H1 (cell line): ENCODE measurements around the gene TK1.
A peak's percentile ranks its signal among the peaks of the same experiment; 100 is the strongest.

Source experiments
- BRCA1 ChIP-seq: IDR thresholded peaks from 2 replicates; pipeline ENCODE4 v1.6.1; 2012; ENCODE audit warnings: low read depth, low read length, improper control_type of control experiment
- CHD2 ChIP-seq: IDR thresholded peaks from 2 replicates; pipeline ENCODE4 v1.6.1; 2012; ENCODE audit warnings: low read length, improper control_type of control experiment
- POLR2A ChIP-seq, 2 experiments: IDR thresholded peaks; 1 replicate in 1 of 2; 2 replicates in 1 of 2; pipeline ENCODE4 v1.6.1; 2011; ENCODE audit warnings: low read depth in 2 of 2, low read length in 2 of 2, mild to moderate bottlenecking in 2 of 2; ENCODE audit errors: control extremely low read depth in 1 of 2
- POLR2AphosphoS5 ChIP-seq: IDR thresholded peaks from 2 replicates; pipeline ENCODE4 v1.6.1; 2011; ENCODE audit warnings: low read depth, low read length
- RAD21 ChIP-seq, 2 experiments: IDR thresholded peaks in 1 of 2; conservative IDR thresholded peaks in 1 of 2; 2 replicates each; pipeline ENCODE4 v1.6.1; 2011; ENCODE audit warnings: low read depth in 2 of 2, low read length in 2 of 2, improper control_type of control experiment in 1 of 2, inconsistent platforms in 1 of 2, mild to moderate bottlenecking in 1 of 2, moderate library complexity in 1 of 2
- RFX5 ChIP-seq: IDR thresholded peaks from 2 replicates; pipeline ENCODE4 v1.6.1; 2011; ENCODE audit warnings: low read depth, low read length, improper control_type of control experiment, borderline replicate concordance
- TF ChIP-seq, protein P1 (sequence below), 3 experiments: IDR thresholded peaks; 1 replicate in 2 of 3; 2 replicates in 1 of 3; pipeline versions ENCODE4 v1.5.1 to v1.6.1; 2011; ENCODE audit warnings: low read length in 3 of 3, mild to moderate bottlenecking in 3 of 3, inconsistent platforms in 2 of 3, low read depth in 1 of 3, moderate library complexity in 1 of 3; ENCODE audit not compliant: insufficient read depth in 1 of 3; ENCODE audit errors: control extremely low read depth in 1 of 3
- TF ChIP-seq, protein P2 (sequence below): IDR thresholded peaks from 2 replicates; pipeline ENCODE4 v1.6.1; 2011; ENCODE audit warnings: low read length, improper control_type of control experiment

DNA sequence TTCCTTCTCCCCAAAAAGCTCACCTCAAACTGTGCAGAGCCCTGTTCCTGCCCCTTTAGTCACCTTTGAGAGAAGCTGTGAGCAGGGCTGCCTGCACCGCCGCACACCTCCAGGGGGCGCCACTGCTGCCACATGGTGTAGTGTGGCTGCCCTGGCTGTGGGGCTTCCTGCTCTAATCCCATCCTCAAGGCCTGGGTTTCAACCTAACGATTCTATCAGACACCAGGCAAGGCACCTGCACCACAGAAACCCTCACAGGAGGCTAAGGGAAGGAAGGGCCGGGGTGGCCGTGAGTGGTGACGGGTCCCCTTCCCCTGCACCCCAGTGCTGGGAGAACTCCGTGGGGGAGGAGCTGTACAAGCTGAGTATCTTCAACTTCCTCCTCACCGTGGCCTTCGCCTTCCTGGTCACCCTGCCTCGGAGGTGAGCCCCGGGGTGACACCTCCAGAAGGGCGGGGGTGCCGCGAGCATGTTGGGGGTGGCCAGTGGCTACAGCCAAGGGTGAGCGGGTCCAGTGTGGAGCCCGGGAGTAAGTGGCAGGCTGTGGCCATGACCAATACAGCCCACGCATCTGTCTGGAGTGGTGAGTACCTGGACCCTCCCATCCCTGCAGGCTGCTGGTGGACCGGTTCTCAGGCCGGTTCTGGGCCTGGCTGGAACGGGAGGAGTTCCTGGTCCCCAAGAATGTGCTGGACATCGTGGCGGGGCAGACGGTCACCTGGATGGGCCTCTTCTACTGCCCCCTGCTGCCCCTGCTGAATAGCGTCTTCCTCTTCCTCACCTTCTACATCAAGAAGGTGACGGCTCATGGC is 49.3 kb downstream of the TK1 start:
- TF ChIP-seq, protein P1, sequence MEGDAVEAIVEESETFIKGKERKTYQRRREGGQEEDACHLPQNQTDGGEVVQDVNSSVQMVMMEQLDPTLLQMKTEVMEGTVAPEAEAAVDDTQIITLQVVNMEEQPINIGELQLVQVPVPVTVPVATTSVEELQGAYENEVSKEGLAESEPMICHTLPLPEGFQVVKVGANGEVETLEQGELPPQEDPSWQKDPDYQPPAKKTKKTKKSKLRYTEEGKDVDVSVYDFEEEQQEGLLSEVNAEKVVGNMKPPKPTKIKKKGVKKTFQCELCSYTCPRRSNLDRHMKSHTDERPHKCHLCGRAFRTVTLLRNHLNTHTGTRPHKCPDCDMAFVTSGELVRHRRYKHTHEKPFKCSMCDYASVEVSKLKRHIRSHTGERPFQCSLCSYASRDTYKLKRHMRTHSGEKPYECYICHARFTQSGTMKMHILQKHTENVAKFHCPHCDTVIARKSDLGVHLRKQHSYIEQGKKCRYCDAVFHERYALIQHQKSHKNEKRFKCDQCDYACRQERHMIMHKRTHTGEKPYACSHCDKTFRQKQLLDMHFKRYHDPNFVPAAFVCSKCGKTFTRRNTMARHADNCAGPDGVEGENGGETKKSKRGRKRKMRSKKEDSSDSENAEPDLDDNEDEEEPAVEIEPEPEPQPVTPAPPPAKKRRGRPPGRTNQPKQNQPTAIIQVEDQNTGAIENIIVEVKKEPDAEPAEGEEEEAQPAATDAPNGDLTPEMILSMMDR (IDR thresholded peaks at IDR 0.05; ENCODE audit: control extremely low read depth in 1 of 3, insufficient read depth in 1 of 3, low read depth in 1 of 3, low read length in 3 of 3), result peak; percentile 50 to 78 (median 66)
- TF ChIP-seq, protein P2, sequence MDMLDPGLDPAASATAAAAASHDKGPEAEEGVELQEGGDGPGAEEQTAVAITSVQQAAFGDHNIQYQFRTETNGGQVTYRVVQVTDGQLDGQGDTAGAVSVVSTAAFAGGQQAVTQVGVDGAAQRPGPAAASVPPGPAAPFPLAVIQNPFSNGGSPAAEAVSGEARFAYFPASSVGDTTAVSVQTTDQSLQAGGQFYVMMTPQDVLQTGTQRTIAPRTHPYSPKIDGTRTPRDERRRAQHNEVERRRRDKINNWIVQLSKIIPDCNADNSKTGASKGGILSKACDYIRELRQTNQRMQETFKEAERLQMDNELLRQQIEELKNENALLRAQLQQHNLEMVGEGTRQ, result no peak
- no peak for TF ChIP-seq POLR2A (IDR thresholded peaks at IDR 0.05; ENCODE audit: control extremely low read depth in 1 of 2, low read depth in 2 of 2, low read length in 2 of 2)
- no peak for TF ChIP-seq RFX5
- TF ChIP-seq POLR2AphosphoS5, result no peak
- TF ChIP-seq CHD2, result no peak
- TF ChIP-seq RAD21 (IDR thresholded peaks at IDR 0.05 in 1 of 2, conservative IDR thresholded peaks at IDR 0.05 in 1 of 2; ENCODE audit: low read depth in 2 of 2, low read length in 2 of 2), result peak; percentile 17 to 30; a peak in 2 of 4 replicates
- TF ChIP-seq BRCA1, result no peak
